NAMALWA (cell line): ENCODE data around the gene ZNF575.
A peak's percentile ranks its signal among the peaks of the same experiment; 100 is the strongest.
"Not testable (repeated sequence)": the region's sequence is repeated elsewhere in the genome, so short reads cannot be mapped to it uniquely, and the experiment has no call there.

Experiments
- DNase-seq: peaks from one replicate; pipeline ENCODE4 v3.0.0-alpha.2; 2015; ENCODE audit warnings: low spot score

ZNF575 gene

DNA sequence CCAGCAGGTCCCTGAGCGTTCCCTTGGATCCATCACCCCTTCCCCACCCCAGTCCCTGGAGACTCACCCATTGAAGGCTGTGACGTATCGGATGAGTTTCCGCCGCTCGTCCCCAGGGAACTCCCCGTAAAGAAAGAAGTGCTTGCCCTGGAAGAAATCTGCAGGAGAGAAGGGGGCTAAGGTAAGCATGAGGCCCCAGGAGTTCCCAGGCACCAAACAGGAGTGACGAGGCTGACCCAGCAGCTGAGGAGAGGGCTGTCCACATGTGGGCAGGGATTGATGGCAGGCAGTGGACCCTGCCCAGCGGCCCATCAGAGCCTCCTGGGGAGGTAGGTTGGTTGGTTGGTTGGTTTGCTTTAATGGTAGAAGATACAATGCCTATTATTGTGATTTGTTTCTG, 11.1 kb downstream of the ZNF575 start:
- DNase-seq = no peak

DNA sequence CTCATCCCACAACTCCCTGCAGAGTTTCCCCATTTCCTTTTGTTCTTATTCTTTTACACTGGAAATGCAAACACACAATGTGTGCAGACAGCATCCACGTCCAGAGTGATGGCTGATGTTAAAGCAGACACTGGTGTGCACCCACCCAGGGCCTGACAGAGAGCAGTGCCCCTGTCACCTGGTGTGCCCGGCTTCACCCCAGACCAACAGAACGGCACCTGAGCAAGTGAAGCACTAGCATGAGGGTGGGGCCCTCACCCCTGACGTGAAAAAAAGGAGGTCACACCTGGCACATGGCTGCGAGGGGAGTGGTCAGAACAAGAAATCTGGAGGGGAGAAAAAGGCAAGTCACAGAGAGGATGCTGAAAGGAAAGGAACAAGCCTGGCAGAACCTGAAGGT, 12.3 kb downstream of the ZNF575 start:
- no peak for DNase-seq

DNA sequence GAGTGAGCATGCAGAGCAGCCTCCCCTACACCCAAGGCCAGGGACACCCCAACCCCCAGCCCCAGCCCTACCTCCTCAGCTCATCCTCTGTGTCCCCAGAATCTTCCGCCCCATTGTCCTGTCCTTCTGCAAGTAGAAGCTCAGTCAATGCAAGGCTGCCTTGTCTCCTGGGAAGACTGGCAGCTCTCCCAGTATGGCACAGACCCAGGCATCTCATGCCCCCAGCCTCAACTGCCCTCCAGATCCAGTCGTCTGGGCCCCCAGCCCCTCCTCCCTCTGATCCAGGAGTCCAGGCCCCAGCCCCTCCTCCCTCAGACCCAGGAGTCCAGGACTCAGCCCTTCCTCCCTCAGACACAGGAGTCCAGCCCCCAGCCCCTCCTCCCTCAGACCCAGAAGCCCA, 13.0 kb downstream of the ZNF575 start:
- DNase-seq = no peak

DNA sequence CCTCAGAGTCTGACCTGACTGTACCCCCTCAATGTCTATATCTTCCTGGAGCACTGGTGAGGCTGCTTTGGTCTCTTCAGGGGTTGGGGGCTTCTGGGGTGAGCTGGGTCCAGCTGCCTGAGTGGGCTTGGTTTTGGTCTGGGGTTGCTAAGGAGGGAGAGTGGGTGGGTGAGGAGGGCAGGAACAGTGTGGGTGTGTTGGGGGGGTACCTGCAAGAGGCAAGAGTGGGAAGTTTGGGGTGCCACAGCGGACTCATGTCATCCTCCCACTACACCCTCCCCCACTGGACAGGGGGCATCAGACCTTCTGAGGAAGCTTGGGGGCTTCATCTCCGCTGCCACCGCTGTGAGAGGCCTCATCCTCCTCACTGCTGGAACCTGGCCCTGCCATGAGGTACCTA, 13.6 kb downstream of the ZNF575 start:
- DNase-seq = no peak

GRCh38 chr19:43547926-43548325, 14.9 kb downstream of the ZNF575 start:
- DNase-seq = not testable (repeated sequence)

DNA sequence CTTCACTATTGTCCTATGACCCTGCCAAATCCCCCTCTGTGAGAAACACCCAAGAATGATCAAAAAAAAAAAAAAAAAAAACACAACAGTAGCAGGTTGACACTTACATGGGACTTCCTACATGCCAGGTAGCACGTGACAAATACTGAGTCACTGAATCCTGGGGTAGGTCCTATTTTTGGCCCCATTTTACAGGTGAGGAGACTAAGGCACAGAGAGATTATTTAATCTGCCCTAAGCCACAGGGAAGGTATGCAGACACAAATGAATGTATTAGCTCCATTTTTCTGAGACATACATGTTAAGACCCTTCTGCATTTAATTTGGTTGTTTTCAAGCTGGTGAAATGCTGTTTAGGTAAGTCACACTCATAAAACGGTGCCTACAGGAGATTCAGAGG, 15.7 kb downstream of the ZNF575 start:
- no peak for DNase-seq

DNA sequence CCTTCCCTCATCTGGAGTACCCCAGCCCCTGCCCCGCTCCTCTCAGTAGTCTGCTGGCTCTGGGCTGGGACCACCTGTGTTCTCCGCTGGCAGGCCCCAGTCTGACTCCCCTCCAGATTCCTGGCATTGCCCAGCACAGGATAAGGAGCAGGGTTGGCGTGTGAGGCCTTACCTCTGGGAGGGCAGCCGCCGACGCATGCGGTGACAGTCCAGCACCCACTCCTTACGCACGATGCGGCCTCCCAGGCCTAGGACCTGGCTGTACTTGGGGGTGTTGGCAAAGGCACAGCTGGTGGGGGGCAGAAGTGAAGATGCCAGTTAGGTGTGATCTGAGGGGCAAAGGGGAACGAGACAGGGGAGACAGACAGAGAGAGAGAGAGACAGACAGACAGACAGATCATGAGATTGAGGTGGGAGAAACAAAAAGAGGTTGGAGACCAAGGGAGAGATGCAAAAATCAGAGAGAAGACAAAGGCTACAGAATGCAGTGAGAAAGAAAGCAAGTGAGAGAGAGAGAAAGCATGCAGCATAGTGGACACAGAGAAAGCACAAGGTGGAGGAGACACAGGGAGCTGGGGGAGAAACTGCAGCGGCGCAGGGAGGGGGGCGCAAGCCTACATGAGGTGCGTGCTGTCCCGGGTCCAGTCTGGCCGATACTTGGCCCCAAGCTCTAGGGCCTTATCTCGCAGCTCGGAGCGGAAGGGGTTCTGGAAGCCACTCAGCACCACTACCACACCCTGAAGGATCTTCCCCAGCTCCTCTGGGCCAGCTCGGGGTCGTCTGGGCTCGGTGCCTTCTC, 18.6 kb downstream of the ZNF575 start:
- DNase-seq = no peak

DNA sequence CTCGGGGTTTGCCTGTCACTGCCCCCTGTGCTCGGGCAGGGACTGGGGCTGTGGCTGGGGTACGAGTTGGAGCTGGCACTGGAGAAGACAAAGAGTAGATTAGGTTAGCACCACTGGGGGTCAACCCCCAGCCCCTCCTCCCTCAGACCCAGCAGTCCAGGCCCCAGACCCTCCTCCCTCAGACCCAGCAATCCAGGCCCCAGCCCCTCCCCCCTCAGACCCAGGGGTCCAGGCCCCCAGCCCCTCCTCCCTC, 19.1 kb downstream of the ZNF575 start:
- DNase-seq = no peak

GRCh38 chr19:43552616-43553015, 19.6 kb downstream of the ZNF575 start:
- DNase-seq = no peak

GRCh38 chr19:43553656-43554055, 20.7 kb downstream of the ZNF575 start:
- DNase-seq = no peak

DNA sequence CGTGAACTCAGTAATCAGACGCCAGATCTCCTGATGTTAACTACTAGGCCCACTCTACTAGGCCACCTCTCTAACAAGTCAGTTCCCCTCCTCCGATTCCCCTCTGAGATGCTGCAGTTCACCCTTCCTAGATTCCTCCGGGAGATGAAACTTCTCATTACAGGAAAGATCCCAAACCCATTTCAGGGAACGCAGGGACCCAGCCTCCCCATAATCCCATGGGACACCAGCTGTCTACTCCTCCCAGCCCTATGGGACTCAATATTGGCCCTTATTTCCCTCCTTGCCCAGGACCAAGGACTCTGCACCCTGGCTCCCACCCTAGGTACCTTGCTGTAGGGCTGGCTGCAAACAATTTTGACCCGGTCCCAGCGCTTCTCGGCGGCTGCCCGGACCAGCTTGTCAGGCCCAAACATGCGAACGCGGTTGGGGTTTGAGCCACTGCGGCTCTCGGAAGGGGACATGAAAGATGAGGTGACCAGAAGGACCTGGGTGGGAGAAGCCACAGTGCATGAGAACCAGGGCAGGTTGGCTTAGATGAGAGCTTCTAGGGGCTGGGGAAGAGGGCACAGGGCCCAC, 21.4 kb downstream of the ZNF575 start:
- no peak for DNase-seq

DNA sequence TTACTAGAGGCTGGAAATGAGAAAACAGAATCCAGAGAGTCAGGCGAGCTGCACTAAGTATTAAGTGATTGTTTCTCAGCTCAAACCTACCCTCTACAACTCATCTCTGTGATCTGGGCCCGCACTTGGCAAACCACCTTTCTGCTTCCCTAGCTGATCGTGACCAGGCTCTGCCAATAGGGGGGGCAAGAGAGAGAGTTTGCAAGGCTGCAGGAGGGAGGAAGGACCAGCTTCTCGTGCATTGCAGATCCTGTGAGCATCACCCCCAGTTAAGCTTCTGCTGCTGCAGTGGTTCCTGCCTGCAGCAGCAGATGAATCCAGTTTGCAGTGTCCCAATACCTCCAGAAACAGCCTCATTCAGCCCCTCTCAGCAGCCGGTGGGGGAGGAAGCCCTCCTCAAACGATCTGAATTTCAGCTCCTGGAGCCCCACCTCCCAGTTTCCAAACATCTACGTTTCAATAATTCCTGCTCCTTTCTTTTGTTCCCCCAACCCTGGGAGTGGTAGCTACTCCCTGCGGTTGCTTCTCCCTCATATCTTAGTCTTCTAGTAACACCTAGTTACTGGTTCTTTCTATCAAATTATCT, 22.3 kb downstream of the ZNF575 start:
- peak; percentile 87 for DNase-seq

GRCh38 chr19:43560687-43561086, 27.7 kb downstream of the ZNF575 start:
- DNase-seq = no peak

GRCh38 chr19:43561139-43561970, 28.4 kb downstream of the ZNF575 start:
- DNase-seq = no peak

- no peak for DNase-seq
Observed at GRCh38 chr19:43562226-43562697, 29.3 kb downstream of the ZNF575 start.

DNA sequence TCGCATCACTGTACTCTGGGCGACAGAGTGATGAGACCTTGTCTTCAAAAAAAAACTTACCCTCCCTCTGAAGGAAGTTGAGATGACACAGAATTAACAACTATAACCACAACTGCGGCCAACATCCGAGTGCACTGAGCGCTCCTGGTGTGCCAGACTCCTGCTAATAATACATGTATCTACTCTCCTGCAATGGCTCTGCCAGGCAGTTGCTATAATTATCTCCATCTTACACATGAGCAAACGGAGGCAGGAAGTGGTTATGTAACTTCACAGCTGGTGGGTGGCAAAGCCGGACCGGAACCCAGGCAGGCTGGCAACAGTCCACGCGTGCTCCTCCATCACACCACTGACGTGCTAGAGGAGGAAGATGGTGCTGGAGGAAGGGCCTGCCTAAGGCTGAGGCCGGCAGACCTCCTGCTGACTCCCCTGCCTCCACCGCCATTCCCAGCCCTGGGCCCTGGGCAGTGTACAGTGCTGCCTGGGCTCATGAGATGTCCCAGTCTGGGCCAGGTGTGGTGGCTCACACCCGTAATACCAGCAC, 29.8 kb downstream of the ZNF575 start:
- DNase-seq = peak; percentile 82

GRCh38 chr19:43563816-43564457, 30.9 kb downstream of the ZNF575 start:
- DNase-seq = no peak

- DNase-seq = no peak
Observed at GRCh38 chr19:43564800-43565199, 31.8 kb downstream of the ZNF575 start.

- no peak for DNase-seq
Observed at GRCh38 chr19:43569657-43570056, 36.7 kb downstream of the ZNF575 start.

DNA sequence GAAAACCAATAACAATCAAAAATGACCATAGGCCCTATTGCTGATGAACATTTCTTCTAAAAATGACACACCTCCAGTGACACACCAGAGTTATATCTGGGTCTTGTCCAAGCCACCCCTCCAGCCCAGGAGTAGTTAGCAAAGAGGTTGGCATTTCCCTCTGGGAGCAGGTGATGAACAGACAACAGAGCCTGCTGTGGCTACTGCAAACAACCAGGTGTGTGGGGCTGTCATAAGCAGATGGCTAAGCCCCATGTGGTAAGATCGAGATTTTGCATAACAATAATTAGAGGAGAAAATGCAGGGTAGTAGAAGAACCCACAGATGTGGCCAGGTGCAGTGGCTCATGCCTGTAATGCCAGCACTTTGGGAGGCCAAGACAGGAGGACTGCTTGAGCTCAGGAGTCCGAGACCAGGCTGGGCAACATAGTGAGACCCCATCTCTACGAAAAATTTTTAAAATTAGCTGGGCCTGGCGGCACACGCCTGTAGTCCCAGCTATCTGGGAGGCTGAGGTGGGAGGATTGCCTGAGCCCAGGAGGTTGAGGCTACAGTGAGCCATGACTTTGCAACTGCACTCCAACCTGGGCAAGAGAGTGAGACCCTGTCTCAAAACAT, 37.3 kb downstream of the ZNF575 start:
- peak; percentile 59 for DNase-seq

- no peak for DNase-seq
Observed at GRCh38 chr19:43572171-43572588, 39.2 kb downstream of the ZNF575 start.
